ENCODE measurements around the gene SH2D1B. TPM values are rescaled to one million over a fixed set of nuclear protein-coding genes. Genes with fewer than 3 reads are reported as not detected.

The SH2D1B gene
- total and polyA plus RNA-seq, 8 donors: 0.25 to 1.2 (median 0.72) TPM

GRCh38 chr1:162371611-162372010 is 40.3 kb downstream of the SH2D1B start:
- intact Hi-C loops (cut with DNase I): no loop called here
- peaks cover 0 to 5% of the 10 kb centered on the region in 2 donors for H3K36me3 ChIP-seq
- no peak for TF ChIP-seq CTCF (IDR thresholded peaks at IDR 0.05)
- no peak overlapping the region for H3K4me3 ChIP-seq
- no peaks in the 10 kb centered on the region for H3K4me1 ChIP-seq
- no peaks in the 10 kb centered on the region for H3K27me3 ChIP-seq
- no peak overlapping the region for H3K27ac ChIP-seq
- no peaks in the 10 kb centered on the region for H3K9me3 ChIP-seq
- DNase-seq: no peak
- ATAC-seq: no peak

GRCh38 chr1:162370721-162371120 is 41.2 kb downstream of the SH2D1B start:
- H3K4me1 ChIP-seq: no peaks in the 10 kb centered on the region
- H3K27ac ChIP-seq: no peak overlapping the region
- H3K4me3 ChIP-seq: no peak overlapping the region
- intact Hi-C loops (cut with DNase I): no loop called here
- TF ChIP-seq CTCF (IDR thresholded peaks at IDR 0.05): no peak
- ATAC-seq: no peak
- DNase-seq: no peak
- no peaks in the 10 kb centered on the region for H3K27me3 ChIP-seq
- no peaks in the 10 kb centered on the region for H3K9me3 ChIP-seq
- H3K36me3 ChIP-seq: peaks cover 0 to 5% of the 10 kb centered on the region in 2 donors

- TF ChIP-seq CTCF (IDR thresholded peaks at IDR 0.05): no peak
- intact Hi-C loops (cut with DNase I): no loop called here
- H3K27me3 ChIP-seq: no peaks in the 10 kb centered on the region
- DNase-seq (no peak), ATAC-seq (no peak)
- peaks cover 0 to 5% of the 10 kb centered on the region in 2 donors for H3K36me3 ChIP-seq
- H3K27ac ChIP-seq: no peak overlapping the region
- no peaks in the 10 kb centered on the region for H3K9me3 ChIP-seq
- no peak overlapping the region for H3K4me3 ChIP-seq
- no peaks in the 10 kb centered on the region for H3K4me1 ChIP-seq
Observed at GRCh38 chr1:162370161-162370560, 41.8 kb downstream of the SH2D1B start.

GRCh38 chr1:162369571-162369970 is 42.4 kb downstream of the SH2D1B start:
- no peak for ATAC-seq
- intact Hi-C loops (cut with DNase I): no loop called here
- no peak for DNase-seq
- no peaks in the 10 kb centered on the region for H3K4me1 ChIP-seq
- H3K27ac ChIP-seq: no peak overlapping the region
- peaks cover 0 to 5% of the 10 kb centered on the region in 2 donors for H3K36me3 ChIP-seq
- no peak for TF ChIP-seq CTCF (IDR thresholded peaks at IDR 0.05)
- H3K9me3 ChIP-seq: no peaks in the 10 kb centered on the region
- no peak overlapping the region for H3K4me3 ChIP-seq
- H3K27me3 ChIP-seq: no peaks in the 10 kb centered on the region

- H3K27me3 ChIP-seq: no peaks in the 10 kb centered on the region
- no peaks in the 10 kb centered on the region for H3K9me3 ChIP-seq
- H3K36me3 ChIP-seq: peaks cover 0 to 5% of the 10 kb centered on the region in 2 donors
- no peak for TF ChIP-seq CTCF (IDR thresholded peaks at IDR 0.05)
- H3K4me3 ChIP-seq: no peak overlapping the region
- H3K4me1 ChIP-seq: no peaks in the 10 kb centered on the region
- DNase-seq (no peak), ATAC-seq (peak; percentile 55)
- H3K27ac ChIP-seq: no peak overlapping the region
- intact Hi-C loops (cut with DNase I): no loop called here
Observed at GRCh38 chr1:162368451-162368850, 43.5 kb downstream of the SH2D1B start.
